ENCODE data around the gene MPZL3. TPM values are rescaled to one million over a fixed set of nuclear protein-coding genes. Genes with fewer than 3 reads are reported as not detected.

MPZL3 gene
- not detected in 2 replicates for total RNA-seq (2014; rRNA removed; shearing (Covaris generic))

DNA sequence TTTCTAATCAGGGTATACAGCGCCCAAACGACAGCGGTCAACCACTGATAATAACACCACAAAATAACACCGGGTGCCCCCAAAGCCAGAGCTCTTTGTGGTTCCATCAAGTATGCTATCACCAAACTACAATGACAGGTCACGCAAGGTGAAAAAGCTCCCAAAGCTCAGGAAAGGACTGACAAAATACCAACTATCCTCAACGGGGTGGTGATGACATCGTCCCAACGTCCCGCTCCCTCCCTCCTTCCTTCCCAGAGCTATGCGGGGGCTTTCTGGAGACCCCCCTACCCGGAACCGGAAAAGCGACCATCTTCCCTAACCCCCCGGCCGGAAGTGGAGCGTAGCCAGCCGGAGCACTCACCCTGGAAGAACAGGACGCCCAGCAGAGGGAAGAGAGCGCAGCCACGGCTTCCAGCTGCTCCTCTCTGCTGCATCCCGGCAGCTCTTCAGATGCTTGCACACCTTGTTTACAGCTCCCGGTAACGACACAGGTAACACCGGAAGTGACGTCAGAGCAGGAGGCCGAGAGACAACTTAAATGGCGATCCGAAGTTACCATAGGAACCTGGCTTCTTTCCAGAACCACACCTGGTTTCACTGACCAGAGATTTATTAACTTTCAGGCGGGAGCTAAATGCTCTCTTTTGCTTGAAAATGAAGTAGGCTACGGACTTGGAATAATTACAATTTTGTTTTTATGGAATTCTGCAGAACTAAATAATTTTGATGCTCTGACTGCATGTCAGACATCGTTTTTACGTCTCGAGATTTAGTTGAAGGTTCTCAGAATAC lies at the start of gene MPZL3:
MPZL3 (minus strand) TSS at position 508 of the 795 bp plus-strand sequence; CDS start at position 437, 71 bp downstream.
- Histone ChIP-seq H3K9me3 (replicated peaks) (no peaks in the 10 kb centered on the region), H3K4me1 (replicated peaks) (no peaks in the 10 kb centered on the region), H3K4me3 (peak within 1 kb of the TSS; percentile 29), H3K36me3 (no peaks in the 10 kb centered on the region), H3K27ac (no peak within 1 kb of the TSS), H3K27me3 (replicated peaks) (no peaks in the 10 kb centered on the region)
- peak; percentile 2 to 31 for DNase-seq (ENCODE audit: low read depth in 1 of 2, low spot score in 2 of 2)

GRCh38 chr11:118301600-118302195 lies 49.5 kb upstream of the MPZL3 start:
- no peak for DNase-seq (ENCODE audit: low read depth in 1 of 2, low spot score in 2 of 2)
- Histone ChIP-seq H3K4me3 (no peak overlapping the region), H3K36me3 (no peaks in the 10 kb centered on the region), H3K9me3 (replicated peaks) (no peaks in the 10 kb centered on the region), H3K4me1 (replicated peaks) (no peaks in the 10 kb centered on the region), H3K27ac (no peak overlapping the region), H3K27me3 (replicated peaks) (no peaks in the 10 kb centered on the region)

DNA sequence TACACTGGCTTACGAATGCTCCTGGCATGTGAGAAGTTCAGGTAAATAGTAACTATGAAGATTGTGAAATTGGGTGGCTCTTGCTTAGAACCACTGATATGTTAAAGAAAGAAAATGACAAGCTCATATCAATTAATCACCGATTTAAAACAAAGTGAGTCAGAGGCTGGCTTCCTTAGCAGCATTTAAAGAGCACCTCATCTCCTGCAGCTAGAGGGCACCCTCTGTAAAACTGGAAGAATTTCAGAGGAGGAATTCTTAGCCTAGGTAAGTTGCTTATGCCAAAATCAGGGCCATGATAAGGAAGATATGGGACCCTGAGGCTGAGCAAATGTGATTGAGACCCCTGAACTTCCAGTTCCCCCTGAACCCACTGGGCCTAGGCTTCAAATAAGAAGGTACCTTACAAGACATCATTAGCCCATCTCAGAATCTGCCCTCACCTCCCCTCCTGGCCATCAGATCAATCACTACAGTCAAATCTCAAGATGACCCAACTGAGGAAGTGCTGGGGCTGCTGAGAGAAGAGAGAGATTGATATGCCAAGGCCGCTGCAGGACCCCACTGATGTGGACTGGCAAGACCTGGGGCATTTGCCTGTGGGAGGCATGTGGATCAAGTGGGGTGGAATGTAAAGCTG lies 43.8 kb upstream of the MPZL3 start:
- H3K27me3 ChIP-seq (replicated peaks) = no peaks in the 10 kb centered on the region
- no peak overlapping the region for H3K27ac ChIP-seq
- no peak overlapping the region for H3K4me3 ChIP-seq
- DNase-seq (ENCODE audit: low read depth in 1 of 2, low spot score in 2 of 2) = no peak
- no peaks in the 10 kb centered on the region for H3K4me1 ChIP-seq (replicated peaks)
- H3K9me3 ChIP-seq (replicated peaks) = no peaks in the 10 kb centered on the region
- H3K36me3 ChIP-seq = no peaks in the 10 kb centered on the region

DNA sequence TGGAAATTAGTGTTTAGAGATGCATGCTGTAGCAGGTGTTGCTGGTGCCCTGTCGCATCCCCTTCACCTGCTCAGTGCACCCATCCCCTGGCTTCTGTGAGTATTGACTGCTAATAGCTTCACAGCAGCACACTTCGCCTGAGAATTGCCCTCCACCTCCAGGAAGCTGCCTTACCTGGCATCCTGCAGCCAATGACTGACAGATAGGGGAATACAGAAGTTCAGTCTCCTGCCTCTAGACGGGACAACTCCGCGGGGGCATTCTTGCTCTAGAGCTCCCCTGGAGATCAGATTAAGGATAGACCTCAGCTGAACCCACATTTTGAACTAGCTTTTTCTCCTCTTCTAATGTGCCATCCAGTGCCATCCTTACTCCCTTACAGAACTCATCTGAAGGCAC lies 43.0 kb upstream of the MPZL3 start:
- H3K9me3 ChIP-seq (replicated peaks) = no peaks in the 10 kb centered on the region
- H3K36me3 ChIP-seq = no peaks in the 10 kb centered on the region
- no peak for DNase-seq (ENCODE audit: low read depth in 1 of 2, low spot score in 2 of 2)
- H3K4me3 ChIP-seq = no peak overlapping the region
- no peaks in the 10 kb centered on the region for H3K27me3 ChIP-seq (replicated peaks)
- no peak overlapping the region for H3K27ac ChIP-seq
- H3K4me1 ChIP-seq (replicated peaks) = no peaks in the 10 kb centered on the region

GRCh38 chr11:118294053-118294452 lies 41.9 kb upstream of the MPZL3 start:
- Histone ChIP-seq H3K36me3 (no peaks in the 10 kb centered on the region), H3K4me3 (no peak overlapping the region), H3K27me3 (replicated peaks) (no peaks in the 10 kb centered on the region), H3K9me3 (replicated peaks) (no peaks in the 10 kb centered on the region), H3K4me1 (replicated peaks) (no peaks in the 10 kb centered on the region), H3K27ac (no peak overlapping the region)
- no peak for DNase-seq (ENCODE audit: low read depth in 1 of 2, low spot score in 2 of 2)

- Histone ChIP-seq H3K4me3 (no peak overlapping the region), H3K4me1 (replicated peaks) (no peaks in the 10 kb centered on the region), H3K36me3 (no peaks in the 10 kb centered on the region), H3K27ac (no peak overlapping the region), H3K9me3 (replicated peaks) (no peaks in the 10 kb centered on the region), H3K27me3 (replicated peaks) (no peaks in the 10 kb centered on the region)
- DNase-seq (ENCODE audit: low read depth in 1 of 2, low spot score in 2 of 2) = no peak
Observed at GRCh38 chr11:118291477-118292135, 39.4 kb upstream of the MPZL3 start.

GRCh38 chr11:118290923-118291322 lies 38.8 kb upstream of the MPZL3 start:
- no peak overlapping the region for H3K4me3 ChIP-seq
- no peaks in the 10 kb centered on the region for H3K27me3 ChIP-seq (replicated peaks)
- no peaks in the 10 kb centered on the region for H3K4me1 ChIP-seq (replicated peaks)
- no peak overlapping the region for H3K27ac ChIP-seq
- no peaks in the 10 kb centered on the region for H3K9me3 ChIP-seq (replicated peaks)
- no peak for DNase-seq (ENCODE audit: low read depth in 1 of 2, low spot score in 2 of 2)
- H3K36me3 ChIP-seq = no peaks in the 10 kb centered on the region

- Histone ChIP-seq H3K27ac (no peak overlapping the region), H3K9me3 (replicated peaks) (no peaks in the 10 kb centered on the region), H3K27me3 (replicated peaks) (no peaks in the 10 kb centered on the region), H3K4me3 (no peak overlapping the region), H3K4me1 (replicated peaks) (no peaks in the 10 kb centered on the region), H3K36me3 (no peaks in the 10 kb centered on the region)
- DNase-seq (ENCODE audit: low read depth in 1 of 2, low spot score in 2 of 2) = no peak
Observed at GRCh38 chr11:118289401-118289800, 37.2 kb upstream of the MPZL3 start.

DNA sequence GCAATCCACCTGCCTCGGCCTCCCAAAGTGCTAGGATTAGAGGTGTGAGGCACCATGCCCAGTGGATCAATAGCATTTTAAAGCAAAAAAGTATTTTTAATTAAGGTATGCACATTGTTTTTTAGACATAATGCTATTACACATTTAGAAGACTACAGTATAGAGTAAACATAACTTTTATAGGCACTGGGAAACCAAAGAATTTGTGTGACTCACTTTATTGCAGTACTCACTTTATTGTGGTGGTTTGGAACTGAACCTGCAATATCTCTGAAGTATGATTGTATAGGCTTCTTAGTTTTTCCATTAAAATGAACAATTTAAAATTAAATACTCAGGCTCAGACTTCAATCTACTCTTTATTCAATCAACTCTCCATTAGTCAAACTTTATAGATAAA lies 34.8 kb upstream of the MPZL3 start:
- no peaks in the 10 kb centered on the region for H3K4me1 ChIP-seq (replicated peaks)
- no peak for DNase-seq (ENCODE audit: low read depth in 1 of 2, low spot score in 2 of 2)
- no peak overlapping the region for H3K4me3 ChIP-seq
- no peaks in the 10 kb centered on the region for H3K27me3 ChIP-seq (replicated peaks)
- no peak overlapping the region for H3K27ac ChIP-seq
- H3K9me3 ChIP-seq (replicated peaks) = no peaks in the 10 kb centered on the region
- H3K36me3 ChIP-seq = no peaks in the 10 kb centered on the region

- no peaks in the 10 kb centered on the region for H3K4me1 ChIP-seq (replicated peaks)
- no peak for DNase-seq (ENCODE audit: low read depth in 1 of 2, low spot score in 2 of 2)
- no peak overlapping the region for H3K27ac ChIP-seq
- H3K4me3 ChIP-seq = no peak overlapping the region
- no peaks in the 10 kb centered on the region for H3K9me3 ChIP-seq (replicated peaks)
- H3K36me3 ChIP-seq = no peaks in the 10 kb centered on the region
- H3K27me3 ChIP-seq (replicated peaks) = no peaks in the 10 kb centered on the region
Observed at GRCh38 chr11:118286545-118286944, 34.4 kb upstream of the MPZL3 start.

- Histone ChIP-seq H3K4me1 (replicated peaks) (no peaks in the 10 kb centered on the region), H3K9me3 (replicated peaks) (no peaks in the 10 kb centered on the region), H3K4me3 (no peak overlapping the region), H3K27ac (no peak overlapping the region), H3K36me3 (no peaks in the 10 kb centered on the region), H3K27me3 (replicated peaks) (no peaks in the 10 kb centered on the region)
- DNase-seq (ENCODE audit: low read depth in 1 of 2, low spot score in 2 of 2) = no peak
Observed at GRCh38 chr11:118283756-118284350, 31.7 kb upstream of the MPZL3 start.

GRCh38 chr11:118283037-118283636 lies 31.0 kb upstream of the MPZL3 start:
- H3K36me3 ChIP-seq = no peaks in the 10 kb centered on the region
- H3K27me3 ChIP-seq (replicated peaks) = no peaks in the 10 kb centered on the region
- no peak for DNase-seq (ENCODE audit: low read depth in 1 of 2, low spot score in 2 of 2)
- no peak overlapping the region for H3K4me3 ChIP-seq
- H3K9me3 ChIP-seq (replicated peaks) = no peaks in the 10 kb centered on the region
- no peaks in the 10 kb centered on the region for H3K4me1 ChIP-seq (replicated peaks)
- H3K27ac ChIP-seq = no peak overlapping the region

DNA sequence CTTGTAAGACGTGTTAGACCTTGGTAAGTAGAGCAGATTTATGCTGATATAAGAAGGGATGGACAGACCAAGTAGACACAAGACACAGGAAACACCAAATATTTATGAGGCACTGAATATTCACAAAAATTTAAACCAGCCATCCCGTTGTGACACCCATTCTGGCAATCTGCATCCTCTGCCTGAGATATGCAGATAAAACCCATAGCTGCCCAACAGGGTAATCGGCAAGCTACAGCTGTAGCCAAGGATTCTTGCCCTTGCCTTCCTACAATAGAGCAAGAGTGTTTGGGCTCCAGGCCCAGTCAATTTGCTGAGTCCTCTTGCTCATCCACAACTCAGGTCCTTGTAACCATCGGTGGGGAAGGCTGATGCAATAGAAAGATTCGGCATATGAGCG lies 30.4 kb upstream of the MPZL3 start:
- Histone ChIP-seq H3K36me3 (no peaks in the 10 kb centered on the region), H3K4me1 (replicated peaks) (no peaks in the 10 kb centered on the region), H3K27ac (no peak overlapping the region), H3K27me3 (replicated peaks) (no peaks in the 10 kb centered on the region), H3K9me3 (replicated peaks) (no peaks in the 10 kb centered on the region), H3K4me3 (no peak overlapping the region)
- DNase-seq (ENCODE audit: low read depth in 1 of 2, low spot score in 2 of 2) = no peak

Measured in SJSA1 (cell line).